ENCODE measurements around the gene ITGB5. TPM values are rescaled to one million over a fixed set of nuclear protein-coding genes. Genes with fewer than 3 reads are reported as not detected.

The ITGB5 gene
- total RNA-seq, 1 experiment from 2014 or later = 67.2 TPM

DNA sequence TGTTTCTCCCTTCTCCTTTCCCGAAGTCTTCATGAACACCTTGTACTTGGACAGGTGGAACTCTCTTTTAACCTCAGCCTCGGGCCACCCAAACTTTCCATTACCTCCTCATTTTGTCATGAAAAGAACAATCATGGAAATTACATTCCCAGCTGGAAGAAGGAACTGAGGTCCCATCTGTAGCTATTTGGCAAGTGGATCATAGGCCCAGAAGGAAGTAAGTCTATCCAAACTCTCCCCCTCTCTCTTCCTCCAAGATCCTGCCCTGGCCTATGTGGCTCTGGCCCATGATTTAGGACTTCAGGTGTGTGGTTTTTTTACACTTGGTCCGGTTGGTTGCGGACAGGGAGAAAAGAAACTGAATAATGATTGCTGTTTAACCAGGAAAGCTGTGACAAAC lies 44.1 kb downstream of the ITGB5 start:
- H3K79me2 ChIP-seq (ENCODE audit: low read length) = no peaks in the 10 kb centered on the region
- no peaks in the 10 kb centered on the region for H3F3A ChIP-seq (ENCODE audit: low read length, unreplicated experiment)
- no peaks in the 10 kb centered on the region for H3K9me2 ChIP-seq (replicated peaks; ENCODE audit: low read length)
- no peak overlapping the region for H3K4me2 ChIP-seq (ENCODE audit: low read length)
- H3K27ac ChIP-seq (ENCODE audit: low read length) = no peak overlapping the region
- H3K4me3 ChIP-seq (ENCODE audit: low read length) = no peak overlapping the region
- TF ChIP-seq, protein P1, sequence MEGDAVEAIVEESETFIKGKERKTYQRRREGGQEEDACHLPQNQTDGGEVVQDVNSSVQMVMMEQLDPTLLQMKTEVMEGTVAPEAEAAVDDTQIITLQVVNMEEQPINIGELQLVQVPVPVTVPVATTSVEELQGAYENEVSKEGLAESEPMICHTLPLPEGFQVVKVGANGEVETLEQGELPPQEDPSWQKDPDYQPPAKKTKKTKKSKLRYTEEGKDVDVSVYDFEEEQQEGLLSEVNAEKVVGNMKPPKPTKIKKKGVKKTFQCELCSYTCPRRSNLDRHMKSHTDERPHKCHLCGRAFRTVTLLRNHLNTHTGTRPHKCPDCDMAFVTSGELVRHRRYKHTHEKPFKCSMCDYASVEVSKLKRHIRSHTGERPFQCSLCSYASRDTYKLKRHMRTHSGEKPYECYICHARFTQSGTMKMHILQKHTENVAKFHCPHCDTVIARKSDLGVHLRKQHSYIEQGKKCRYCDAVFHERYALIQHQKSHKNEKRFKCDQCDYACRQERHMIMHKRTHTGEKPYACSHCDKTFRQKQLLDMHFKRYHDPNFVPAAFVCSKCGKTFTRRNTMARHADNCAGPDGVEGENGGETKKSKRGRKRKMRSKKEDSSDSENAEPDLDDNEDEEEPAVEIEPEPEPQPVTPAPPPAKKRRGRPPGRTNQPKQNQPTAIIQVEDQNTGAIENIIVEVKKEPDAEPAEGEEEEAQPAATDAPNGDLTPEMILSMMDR (conservative IDR thresholded peaks at IDR 0.05; ENCODE audit: low read depth, low read length) = no peak
- TF ChIP-seq EZH2phosphoT487 (IDR thresholded peaks at IDR 0.05; ENCODE audit: borderline replicate concordance, low read length) (no peak), EZH2 (IDR thresholded peaks at IDR 0.05; ENCODE audit: low read length, unreplicated experiment) (no peak)
- no peaks in the 10 kb centered on the region for H3K9me3 ChIP-seq (ENCODE audit: low read length)
- DNase-seq = no peak
- no TSS peak for BruUV-seq (replicated peaks)
- ATAC-seq = no peak
- CTCF ChIA-PET = no interaction called here
- POLR2A ChIA-PET (ENCODE audit: unreplicated experiment) = no interaction called here
- H3K9ac ChIP-seq (ENCODE audit: low read length) = no peak overlapping the region
- H2AFZ ChIP-seq (ENCODE audit: low read length) = no peak overlapping the region
- intact Hi-C loops (cut with micrococcal nuclease) = no loop called here
- H3K36me3 ChIP-seq (ENCODE audit: low read depth, low read length) = peaks cover 7% of the 10 kb centered on the region
- no peaks in the 10 kb centered on the region for H3K27me3 ChIP-seq (ENCODE audit: low read length)
- H3K4me1 ChIP-seq (ENCODE audit: insufficient read depth, low read length) = peaks cover 34% of the 10 kb centered on the region
- no peaks in the 10 kb centered on the region for H4K20me1 ChIP-seq (ENCODE audit: low read length)

DNA sequence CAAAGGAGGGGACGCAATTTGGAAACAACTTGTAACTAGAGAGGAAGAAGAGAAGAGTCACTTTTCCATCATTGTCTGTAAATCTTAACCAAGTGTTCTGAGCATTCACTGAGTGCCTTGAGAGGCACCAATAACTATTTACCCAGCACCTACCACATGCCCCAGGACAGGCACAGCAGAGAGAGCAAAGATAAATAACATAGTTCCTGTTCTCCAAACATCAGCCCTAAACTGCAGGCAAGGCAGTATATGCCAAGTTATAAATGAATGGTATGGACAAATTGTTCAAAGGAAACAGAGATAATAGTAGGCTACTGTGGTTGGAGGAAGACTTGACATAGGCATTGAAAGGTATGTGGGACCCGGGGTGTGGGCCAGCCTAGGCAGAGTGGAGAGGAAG lies 45.6 kb downstream of the ITGB5 start:
- ChIA-PET CTCF (no interaction called here), POLR2A (ENCODE audit: unreplicated experiment) (no interaction called here)
- BruUV-seq (replicated peaks) = no TSS peak
- H3K36me3 ChIP-seq (ENCODE audit: low read depth, low read length) = peaks cover 7% of the 10 kb centered on the region
- TF ChIP-seq, protein P1 (conservative IDR thresholded peaks at IDR 0.05; ENCODE audit: low read depth, low read length) = no peak
- TF ChIP-seq EZH2 (IDR thresholded peaks at IDR 0.05; ENCODE audit: low read length, unreplicated experiment) (no peak), EZH2phosphoT487 (IDR thresholded peaks at IDR 0.05; ENCODE audit: borderline replicate concordance, low read length) (no peak)
- intact Hi-C loops (cut with micrococcal nuclease) = no loop called here
- H3K4me2 ChIP-seq (ENCODE audit: low read length) = no peak overlapping the region
- H3K27ac ChIP-seq (ENCODE audit: low read length) = no peak overlapping the region
- H3K9me3 ChIP-seq (ENCODE audit: low read length) = no peaks in the 10 kb centered on the region
- H2AFZ ChIP-seq (ENCODE audit: low read length) = no peak overlapping the region
- H3K27me3 ChIP-seq (ENCODE audit: low read length) = no peaks in the 10 kb centered on the region
- H3K4me1 ChIP-seq (ENCODE audit: insufficient read depth, low read length) = peaks cover 46% of the 10 kb centered on the region
- H3K4me3 ChIP-seq (ENCODE audit: low read length) = no peak overlapping the region
- no peaks in the 10 kb centered on the region for H4K20me1 ChIP-seq (ENCODE audit: low read length)
- peaks cover 7% of the 10 kb centered on the region for H3F3A ChIP-seq (ENCODE audit: low read length, unreplicated experiment)
- no peaks in the 10 kb centered on the region for H3K79me2 ChIP-seq (ENCODE audit: low read length)
- ATAC-seq = no peak
- H3K9me2 ChIP-seq (replicated peaks; ENCODE audit: low read length) = no peaks in the 10 kb centered on the region
- no peak overlapping the region for H3K9ac ChIP-seq (ENCODE audit: low read length)
- DNase-seq = no peak

DNA sequence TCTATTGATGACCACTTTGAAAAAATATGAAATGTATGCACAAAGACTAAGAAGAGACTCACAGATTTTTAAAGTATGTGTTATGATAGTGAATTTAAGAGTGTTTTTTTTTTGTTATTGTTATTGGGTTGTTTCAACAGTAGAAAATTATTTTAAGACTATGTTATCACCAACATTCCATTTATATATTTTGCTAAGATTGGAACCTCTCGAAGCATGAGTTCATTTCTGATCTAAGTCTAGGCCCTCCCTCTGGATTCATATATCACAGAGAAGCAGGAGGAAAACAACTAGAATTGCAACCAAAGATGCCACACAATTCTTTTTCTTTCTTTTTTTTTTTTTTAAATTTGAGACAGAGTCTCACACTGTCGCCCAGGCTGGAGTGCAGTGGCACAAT lies 46.8 kb downstream of the ITGB5 start:
- ChIA-PET POLR2A (ENCODE audit: unreplicated experiment) (no interaction called here), CTCF (no interaction called here)
- intact Hi-C loops (cut with micrococcal nuclease) = no loop called here
- no peaks in the 10 kb centered on the region for H3K79me2 ChIP-seq (ENCODE audit: low read length)
- no TSS peak for BruUV-seq (replicated peaks)
- H3F3A ChIP-seq (ENCODE audit: low read length, unreplicated experiment) = peaks cover 7% of the 10 kb centered on the region
- ATAC-seq = no peak
- no peaks in the 10 kb centered on the region for H3K9me2 ChIP-seq (replicated peaks; ENCODE audit: low read length)
- peaks cover 48% of the 10 kb centered on the region for H3K4me1 ChIP-seq (ENCODE audit: insufficient read depth, low read length)
- H3K4me3 ChIP-seq (ENCODE audit: low read length) = no peak overlapping the region
- H3K27ac ChIP-seq (ENCODE audit: low read length) = no peak overlapping the region
- no peak overlapping the region for H3K9ac ChIP-seq (ENCODE audit: low read length)
- no peak overlapping the region for H3K4me2 ChIP-seq (ENCODE audit: low read length)
- H2AFZ ChIP-seq (ENCODE audit: low read length) = no peak overlapping the region
- H3K27me3 ChIP-seq (ENCODE audit: low read length) = no peaks in the 10 kb centered on the region
- H4K20me1 ChIP-seq (ENCODE audit: low read length) = no peaks in the 10 kb centered on the region
- TF ChIP-seq EZH2 (IDR thresholded peaks at IDR 0.05; ENCODE audit: low read length, unreplicated experiment) (no peak), EZH2phosphoT487 (IDR thresholded peaks at IDR 0.05; ENCODE audit: borderline replicate concordance, low read length) (no peak)
- TF ChIP-seq, protein P1 (conservative IDR thresholded peaks at IDR 0.05; ENCODE audit: low read depth, low read length) = no peak
- DNase-seq = no peak
- H3K9me3 ChIP-seq (ENCODE audit: low read length) = no peaks in the 10 kb centered on the region
- H3K36me3 ChIP-seq (ENCODE audit: low read depth, low read length) = peaks cover 7% of the 10 kb centered on the region
